HG03354 (cell line): Measurements from ENCODE around the gene TLCD5.
A peak's percentile ranks its signal among the peaks of the same experiment; 100 is the strongest.

ENCODE experiments used
- ATAC-seq: cut with Tn5 transposase; IDR thresholded peaks from one replicate; pipeline ENCODE4 v1.9.1; 2021; ENCODE audit warnings: mild to moderate bottlenecking; ENCODE audit not compliant: unreplicated experiment, poor library complexity, severe bottlenecking

TLCD5 gene

GRCh38 chr11:120306519-120307242 is 18.4 kb upstream of the TLCD5 start:
- no peak for ATAC-seq

- ATAC-seq: no peak
Observed at GRCh38 chr11:120307476-120307875, 17.6 kb upstream of the TLCD5 start.

GRCh38 chr11:120308081-120308480 is 17.0 kb upstream of the TLCD5 start:
- ATAC-seq: no peak

GRCh38 chr11:120310870-120311269 is 14.2 kb upstream of the TLCD5 start:
- no peak for ATAC-seq

GRCh38 chr11:120314861-120315260 is 10.2 kb upstream of the TLCD5 start:
- no peak for ATAC-seq

- ATAC-seq: no peak
Observed at GRCh38 chr11:120316880-120317688, 8.0 kb upstream of the TLCD5 start.

- no peak for ATAC-seq
Observed at GRCh38 chr11:120317689-120318480, 7.2 kb upstream of the TLCD5 start.

- ATAC-seq: no peak
Observed at GRCh38 chr11:120318906-120319305, 6.2 kb upstream of the TLCD5 start.

- no peak for ATAC-seq
Observed at GRCh38 chr11:120326228-120326627, 1.1 kb downstream of the TLCD5 start.

GRCh38 chr11:120326845-120327281 is 1.8 kb downstream of the TLCD5 start:
- no peak for ATAC-seq

- ATAC-seq: no peak
Observed at GRCh38 chr11:120327311-120327710, 2.2 kb downstream of the TLCD5 start.

GRCh38 chr11:120329556-120329955 is 4.5 kb downstream of the TLCD5 start:
- ATAC-seq: no peak

GRCh38 chr11:120330045-120330444 is 4.9 kb downstream of the TLCD5 start:
- no peak for ATAC-seq

GRCh38 chr11:120331301-120331996 is 6.3 kb downstream of the TLCD5 start:
- ATAC-seq: no peak

GRCh38 chr11:120332822-120333716 is 8.0 kb downstream of the TLCD5 start:
- no peak for ATAC-seq

GRCh38 chr11:120333801-120334200 is 8.7 kb downstream of the TLCD5 start:
- ATAC-seq: no peak

GRCh38 chr11:120334332-120334731 is 9.2 kb downstream of the TLCD5 start:
- ATAC-seq: no peak

GRCh38 chr11:120334894-120335462 is 9.9 kb downstream of the TLCD5 start:
- no peak for ATAC-seq

GRCh38 chr11:120335556-120335907 is 10.4 kb downstream of the TLCD5 start:
- peak; percentile 30 for ATAC-seq
